NB4 (cell line): ENCODE data around the gene SNRNP200.

Source experiments
- MYC ChIP-seq: IDR thresholded peaks from 2 replicates; pipeline ENCODE4 v1.6.1; 2011; ENCODE audit warnings: low read depth, low read length
- POLR2A ChIP-seq: IDR thresholded peaks from 2 replicates; pipeline ENCODE4 v1.6.1; 2011; ENCODE audit warnings: mild to moderate bottlenecking; ENCODE audit not compliant: insufficient read length; ENCODE audit errors: extremely low read depth
- TF ChIP-seq, protein P1 (sequence below): IDR thresholded peaks from one replicate; pipeline ENCODE4 v1.5.1; 2012; ENCODE audit warnings: low read depth, low read length
- TF ChIP-seq, protein P2 (sequence below): IDR thresholded peaks from 2 replicates; pipeline ENCODE4 v1.6.1; 2011; ENCODE audit warnings: low read depth, low read length

DNA sequence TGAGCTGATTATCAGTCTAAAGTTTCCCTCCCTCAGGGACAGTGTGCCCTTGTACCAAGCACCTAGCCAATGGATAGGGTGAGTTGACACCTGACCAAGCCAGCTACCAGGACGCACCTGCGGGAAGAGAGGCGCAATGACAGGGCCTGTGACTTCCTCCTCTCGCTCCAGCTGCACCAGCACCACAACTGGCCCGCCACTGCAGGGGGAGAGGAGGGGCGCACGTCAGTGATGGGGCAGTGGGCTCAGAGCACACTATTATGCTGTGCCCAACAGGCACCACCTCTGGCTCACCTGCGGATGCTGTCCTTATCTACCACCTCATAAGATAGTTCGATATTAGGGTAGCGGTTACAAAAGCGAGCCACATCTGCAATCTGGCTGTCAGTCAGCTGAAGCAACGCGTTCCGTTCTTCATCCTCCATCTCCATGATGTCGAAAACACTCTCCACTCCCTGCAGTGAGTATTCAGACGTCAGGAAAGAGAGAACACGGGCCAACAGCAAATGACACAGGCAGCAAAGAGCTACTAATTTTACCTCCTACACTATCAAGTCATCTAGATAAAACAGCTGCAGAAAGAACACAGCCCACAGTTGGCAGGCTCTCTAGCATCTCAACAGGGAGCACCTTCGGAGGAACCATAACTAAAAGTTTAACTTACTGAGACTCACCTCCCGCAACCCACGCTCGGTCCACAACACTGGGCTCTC is 28.4 kb downstream of the SNRNP200 start:
- TF ChIP-seq, protein P1, sequence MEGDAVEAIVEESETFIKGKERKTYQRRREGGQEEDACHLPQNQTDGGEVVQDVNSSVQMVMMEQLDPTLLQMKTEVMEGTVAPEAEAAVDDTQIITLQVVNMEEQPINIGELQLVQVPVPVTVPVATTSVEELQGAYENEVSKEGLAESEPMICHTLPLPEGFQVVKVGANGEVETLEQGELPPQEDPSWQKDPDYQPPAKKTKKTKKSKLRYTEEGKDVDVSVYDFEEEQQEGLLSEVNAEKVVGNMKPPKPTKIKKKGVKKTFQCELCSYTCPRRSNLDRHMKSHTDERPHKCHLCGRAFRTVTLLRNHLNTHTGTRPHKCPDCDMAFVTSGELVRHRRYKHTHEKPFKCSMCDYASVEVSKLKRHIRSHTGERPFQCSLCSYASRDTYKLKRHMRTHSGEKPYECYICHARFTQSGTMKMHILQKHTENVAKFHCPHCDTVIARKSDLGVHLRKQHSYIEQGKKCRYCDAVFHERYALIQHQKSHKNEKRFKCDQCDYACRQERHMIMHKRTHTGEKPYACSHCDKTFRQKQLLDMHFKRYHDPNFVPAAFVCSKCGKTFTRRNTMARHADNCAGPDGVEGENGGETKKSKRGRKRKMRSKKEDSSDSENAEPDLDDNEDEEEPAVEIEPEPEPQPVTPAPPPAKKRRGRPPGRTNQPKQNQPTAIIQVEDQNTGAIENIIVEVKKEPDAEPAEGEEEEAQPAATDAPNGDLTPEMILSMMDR = no peak
- TF ChIP-seq POLR2A = no peak
- no peak for TF ChIP-seq MYC
- TF ChIP-seq, protein P2, sequence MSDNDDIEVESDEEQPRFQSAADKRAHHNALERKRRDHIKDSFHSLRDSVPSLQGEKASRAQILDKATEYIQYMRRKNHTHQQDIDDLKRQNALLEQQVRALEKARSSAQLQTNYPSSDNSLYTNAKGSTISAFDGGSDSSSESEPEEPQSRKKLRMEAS = no peak
